Gastrocnemius medialis (tissue), 4 donors: Measurements from ENCODE around the gene ASS1.

ENCODE experiments used
- POLR2A ChIP-seq, 2 donors: fragments of 450-650 bp; IDR thresholded peaks; one replicate each; pipeline ENCODE4 v1.6.1; 2017; ENCODE audit warnings: antibody characterized with exemption in 2 of 2, mild to moderate bottlenecking in 2 of 2, moderate library complexity in 2 of 2
- TF ChIP-seq, protein P1 (sequence below), 5 experiments: fragments of 450-650 bp in 3 of 5; fragments of 200-600 bp in 2 of 5; sonication (generic) in 2 of 5; IDR thresholded peaks in 4 of 5; conservative IDR thresholded peaks in 1 of 5; 1 replicate in 4 of 5; 2 replicates in 1 of 5; pipeline ENCODE4 v1.5.1; 2016 to 2019; ENCODE audit warnings: antibody characterized with exemption in 5 of 5, mild to moderate bottlenecking in 3 of 5, moderate library complexity in 3 of 5

DNA sequence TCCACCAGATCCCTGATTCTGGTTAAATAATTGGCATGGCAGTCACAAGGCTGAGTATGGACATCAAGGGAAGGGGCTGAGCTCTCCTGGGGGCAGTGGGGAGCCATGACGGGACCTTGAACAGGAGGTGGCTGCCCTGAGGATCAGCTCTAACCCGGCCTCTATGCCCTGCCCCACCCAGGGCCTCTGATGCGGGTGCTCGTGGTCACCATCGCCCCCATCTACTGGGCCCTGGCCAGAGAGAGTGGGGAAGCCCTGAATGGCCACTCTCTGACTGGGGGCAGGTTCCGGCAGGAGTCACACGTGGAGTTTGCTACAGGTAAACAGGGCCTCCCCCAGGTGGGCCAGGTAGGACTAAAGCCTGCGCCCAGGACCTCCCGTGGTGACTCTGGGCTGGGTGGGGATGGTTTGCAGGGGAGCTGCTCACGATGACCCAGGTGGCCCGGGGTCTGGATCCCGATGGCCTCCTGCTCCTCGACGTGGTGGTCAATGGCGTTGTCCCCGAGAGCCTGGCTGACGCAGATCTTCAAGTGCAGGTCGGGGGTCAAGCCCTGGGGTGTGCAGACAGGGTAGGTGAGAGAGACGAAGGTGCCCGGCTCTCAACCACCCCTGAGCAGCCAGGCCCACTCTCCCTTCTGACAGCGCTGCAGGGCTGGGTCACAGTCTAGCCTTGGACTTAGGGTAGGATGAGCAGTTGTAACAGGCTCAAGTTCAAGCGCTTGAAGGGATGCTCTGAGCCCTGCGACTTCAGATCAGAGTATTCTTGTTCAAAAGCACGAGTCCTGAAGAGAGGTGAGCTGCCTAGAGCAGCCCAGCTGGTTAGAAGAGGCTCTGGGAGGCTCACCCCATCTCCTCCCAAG lies 19.9 kb upstream of the ASS1 start:
- no peak for TF ChIP-seq POLR2A (IDR thresholded peaks at IDR 0.05)
- TF ChIP-seq, protein P1, sequence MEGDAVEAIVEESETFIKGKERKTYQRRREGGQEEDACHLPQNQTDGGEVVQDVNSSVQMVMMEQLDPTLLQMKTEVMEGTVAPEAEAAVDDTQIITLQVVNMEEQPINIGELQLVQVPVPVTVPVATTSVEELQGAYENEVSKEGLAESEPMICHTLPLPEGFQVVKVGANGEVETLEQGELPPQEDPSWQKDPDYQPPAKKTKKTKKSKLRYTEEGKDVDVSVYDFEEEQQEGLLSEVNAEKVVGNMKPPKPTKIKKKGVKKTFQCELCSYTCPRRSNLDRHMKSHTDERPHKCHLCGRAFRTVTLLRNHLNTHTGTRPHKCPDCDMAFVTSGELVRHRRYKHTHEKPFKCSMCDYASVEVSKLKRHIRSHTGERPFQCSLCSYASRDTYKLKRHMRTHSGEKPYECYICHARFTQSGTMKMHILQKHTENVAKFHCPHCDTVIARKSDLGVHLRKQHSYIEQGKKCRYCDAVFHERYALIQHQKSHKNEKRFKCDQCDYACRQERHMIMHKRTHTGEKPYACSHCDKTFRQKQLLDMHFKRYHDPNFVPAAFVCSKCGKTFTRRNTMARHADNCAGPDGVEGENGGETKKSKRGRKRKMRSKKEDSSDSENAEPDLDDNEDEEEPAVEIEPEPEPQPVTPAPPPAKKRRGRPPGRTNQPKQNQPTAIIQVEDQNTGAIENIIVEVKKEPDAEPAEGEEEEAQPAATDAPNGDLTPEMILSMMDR (IDR thresholded peaks at IDR 0.05 in 4 of 5, conservative IDR thresholded peaks at IDR 0.05 in 1 of 5) = no peak
